RWPE1 (cell line): ENCODE results near the gene CDX1.

ENCODE experiments used
- CTCF ChIA-PET: fragments of 350-600 bp; sonication (Branson Sonifier 250); formaldehyde crosslinking; extraction: SDS; loops from one replicate; lab custom pipeline; 2021; lab: Yijun Ruan, JAX
- POLR2A ChIA-PET: fragments of 400-600 bp; formaldehyde crosslinking; extraction: SDS; loops from one replicate; lab custom pipeline; 2020; ENCODE audit warnings: antibody characterized with exemption; ENCODE audit not compliant: low non-redundant PET; lab: Yijun Ruan, JAX
- DNase-seq: peaks from one replicate; pipeline ENCODE4 v3.0.0; 2012; ENCODE audit warnings: low spot score
- H3K27ac ChIP-seq: fragments of 450-650 bp; 2 replicates; pipeline ENCODE4 v1.5.1; 2017
- CTCF ChIP-seq: fragments of 450-650 bp; conservative IDR thresholded peaks from 2 replicates; pipeline ENCODE4 v1.5.1; 2017; ENCODE audit warnings: low read depth, mild to moderate bottlenecking

Gene CDX1

GRCh38 chr5:150159741-150160179, 6.8 kb upstream of the CDX1 start:
- no peak for DNase-seq
- CTCF ChIA-PET = interaction anchor here (0.5 to 1.2 kb wide), 4 partner anchors 11 to 191 kb away, joined by 3 to 8 read pairs (median 3); no protein-coding TSS in a partner anchor
- TF ChIP-seq CTCF = no peak
- POLR2A ChIA-PET = no interaction called here
- no peak overlapping the region for H3K27ac ChIP-seq

- CTCF ChIA-PET = interaction anchor here (0.6 to 1.0 kb wide), 5 partner anchors 27 to 190 kb away, joined by 3 to 8 read pairs (median 3); no protein-coding TSS in a partner anchor
- no peak for TF ChIP-seq CTCF
- no peak for DNase-seq
- no peak overlapping the region for H3K27ac ChIP-seq
- POLR2A ChIA-PET = no interaction called here
These were observed 6.0 kb upstream of the CDX1 start for GRCh38 chr5:150160448-150161081.

- 0 out of 2 replicates have a peak overlapping the region, but pooled peaks have one; percentile 2 for H3K27ac ChIP-seq
- ChIA-PET CTCF (interaction anchor here (0.6 to 1.6 kb wide), 14 partner anchors 13 to 471 kb away, joined by 3 to 6 read pairs (median 4); no protein-coding TSS in a partner anchor), POLR2A (no interaction called here)
- TF ChIP-seq CTCF = peak; percentile 98
- peak; percentile 93 for DNase-seq
These were observed 5.1 kb upstream of the CDX1 start for GRCh38 chr5:150161242-150162141.

- 0 out of 2 replicates have a peak overlapping the region, but pooled peaks have one; percentile 2 for H3K27ac ChIP-seq
- no peak for TF ChIP-seq CTCF
- ChIA-PET CTCF (interaction anchor here (0.6 to 1.6 kb wide), 11 partner anchors 13 to 471 kb away, joined by 3 to 6 read pairs (median 4); no protein-coding TSS in a partner anchor), POLR2A (no interaction called here)
- DNase-seq = no peak
These were observed 4.5 kb upstream of the CDX1 start for GRCh38 chr5:150162142-150162513.

GRCh38 chr5:150163035-150163434, 3.5 kb upstream of the CDX1 start:
- TF ChIP-seq CTCF = no peak
- POLR2A ChIA-PET = no interaction called here
- no peak overlapping the region for H3K27ac ChIP-seq
- CTCF ChIA-PET = interaction anchor here (0.5 to 1.6 kb wide), 7 partner anchors 9 to 629 kb away, joined by 3 to 4 read pairs (median 3); no protein-coding TSS in a partner anchor
- no peak for DNase-seq

- ChIA-PET CTCF (interaction anchor here (0.5 to 1.0 kb wide), 3 partner anchors 10 to 228 kb away, joined by 3 to 4 read pairs (median 4); no protein-coding TSS in a partner anchor), POLR2A (no interaction called here)
- DNase-seq = no peak
- H3K27ac ChIP-seq = no peak overlapping the region
- TF ChIP-seq CTCF = no peak
These were observed 3.0 kb upstream of the CDX1 start for GRCh38 chr5:150163547-150164059.
